Measurements from ENCODE around the gene ZNF154.
"Not testable (repeated sequence)": the region's sequence is repeated elsewhere in the genome, so short reads cannot be mapped to it uniquely, and the experiment has no call there.

Gene ZNF154

GRCh38 chr19:57708641-57709361, at the start of gene ZNF154:
ZNF154 (minus strand) TSS chr19:57709204; CDS start chr19:57708971, 233 bp downstream.
- DNase-seq (ENCODE audit: low spot score): peak; percentile 91

GRCh38 chr19:57757941-57758340, 48.9 kb upstream of the ZNF154 start:
- no peak for DNase-seq (ENCODE audit: low spot score)

- no peak for DNase-seq (ENCODE audit: low spot score)
Observed at GRCh38 chr19:57755031-57755430, 46.0 kb upstream of the ZNF154 start.

DNA sequence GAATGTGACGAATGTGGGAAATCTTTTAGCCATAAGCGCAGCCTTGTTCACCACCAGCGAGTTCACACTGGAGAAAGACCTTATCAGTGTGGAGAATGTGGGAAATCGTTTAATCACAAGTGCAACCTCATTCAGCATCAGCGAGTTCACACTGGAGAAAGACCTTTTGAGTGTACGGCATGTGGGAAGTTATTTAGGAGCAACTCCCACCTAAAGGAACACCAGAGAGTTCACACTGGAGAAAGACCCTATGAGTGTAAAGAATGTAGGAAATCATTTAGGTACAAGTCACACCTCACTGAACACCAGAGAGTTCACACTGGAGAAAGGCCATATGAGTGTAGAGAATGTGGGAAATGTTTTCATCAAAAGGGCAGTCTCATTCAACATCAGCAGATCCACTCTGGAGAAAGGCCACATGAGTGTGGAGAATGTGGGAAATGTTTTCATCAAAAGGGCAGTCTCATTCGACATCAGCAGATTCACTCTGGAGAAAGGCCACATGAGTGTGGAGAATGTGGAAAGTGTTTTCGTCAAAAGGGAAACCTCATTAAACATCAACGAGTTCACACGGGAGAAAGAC, 45.2 kb upstream of the ZNF154 start:
- DNase-seq (ENCODE audit: low spot score): no peak

DNA sequence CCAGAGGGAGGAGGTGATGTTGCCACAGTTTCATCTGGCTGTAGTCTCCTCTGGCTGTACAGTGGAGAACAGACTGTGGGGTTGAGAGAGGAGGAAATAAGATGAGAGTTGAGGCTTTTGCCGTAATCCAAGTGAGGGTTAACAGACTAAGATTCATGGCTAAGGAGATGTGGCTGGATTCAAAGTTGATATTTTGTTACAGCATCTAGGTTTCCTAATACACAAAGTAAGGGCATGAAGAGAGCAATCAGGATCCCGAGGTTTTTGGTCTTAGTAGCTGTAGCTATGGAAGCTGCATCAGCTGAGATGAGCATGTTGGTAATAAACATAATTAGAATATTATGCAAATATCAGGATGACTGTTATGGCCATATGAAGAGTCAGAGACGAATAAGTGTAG, 39.0 kb upstream of the ZNF154 start:
- no peak for DNase-seq (ENCODE audit: low spot score)

GRCh38 chr19:57747472-57747807, 38.4 kb upstream of the ZNF154 start:
- no peak for DNase-seq (ENCODE audit: low spot score)

- peak; percentile 93 for DNase-seq (ENCODE audit: low spot score)
Observed at GRCh38 chr19:57746580-57747471, 37.8 kb upstream of the ZNF154 start, which contains the start of gene ZNF776. ZNF776 (plus strand) TSS chr19:57746815; CDS start chr19:57747059, 244 bp downstream.

- not testable (repeated sequence) for DNase-seq (ENCODE audit: low spot score)
Observed at GRCh38 chr19:57738770-57739169, 29.8 kb upstream of the ZNF154 start.

DNA sequence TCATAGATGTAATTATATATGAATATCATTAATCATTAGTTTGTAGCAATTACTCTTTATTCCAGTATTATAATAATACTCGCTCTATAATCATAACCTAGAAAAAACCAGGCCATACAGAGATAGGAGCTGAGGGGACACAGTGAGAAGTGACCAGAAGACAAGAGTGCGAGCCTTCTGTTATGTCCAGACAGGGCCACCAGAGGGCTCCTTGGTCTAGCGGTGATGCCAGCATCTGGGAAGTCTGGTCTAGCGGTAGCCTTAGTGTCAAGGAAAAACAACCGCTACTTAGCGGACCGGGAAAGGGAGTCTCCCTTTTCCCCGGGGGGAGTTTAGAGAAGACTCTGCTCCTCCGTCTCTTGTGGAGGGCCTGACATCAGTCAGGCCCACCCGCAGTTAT, 29.3 kb upstream of the ZNF154 start:
- not testable (repeated sequence) for DNase-seq (ENCODE audit: low spot score)

GRCh38 chr19:57720878-57721277, 11.9 kb upstream of the ZNF154 start:
- no peak for DNase-seq (ENCODE audit: low spot score)

GRCh38 chr19:57719901-57720519, 11.0 kb upstream of the ZNF154 start:
- no peak for DNase-seq (ENCODE audit: low spot score)

- no peak for DNase-seq (ENCODE audit: low spot score)
Observed at GRCh38 chr19:57719424-57719823, 10.4 kb upstream of the ZNF154 start.

GRCh38 chr19:57712222-57712621, 3.2 kb upstream of the ZNF154 start:
- no peak for DNase-seq (ENCODE audit: low spot score)

DNA sequence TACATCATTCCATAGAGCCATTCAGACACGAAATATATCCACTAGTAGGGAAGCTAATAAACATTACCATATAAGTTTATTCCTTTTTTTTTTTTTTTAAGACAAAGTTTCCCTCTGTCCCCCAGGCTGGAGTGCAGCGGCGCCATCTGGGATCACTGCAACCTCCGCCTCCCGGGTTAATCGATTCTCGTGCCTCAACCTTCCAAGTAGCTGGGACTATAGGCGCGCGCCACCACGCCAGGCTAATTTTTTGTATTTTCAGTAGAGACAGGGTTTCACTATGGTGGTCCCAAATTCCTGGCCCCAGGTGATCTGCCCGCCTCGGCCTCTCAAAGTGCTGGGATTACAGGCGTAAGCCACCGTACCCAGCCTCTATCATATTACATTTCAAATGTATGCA, 612 bp upstream of the ZNF154 start:
- no peak for DNase-seq (ENCODE audit: low spot score)

DNA sequence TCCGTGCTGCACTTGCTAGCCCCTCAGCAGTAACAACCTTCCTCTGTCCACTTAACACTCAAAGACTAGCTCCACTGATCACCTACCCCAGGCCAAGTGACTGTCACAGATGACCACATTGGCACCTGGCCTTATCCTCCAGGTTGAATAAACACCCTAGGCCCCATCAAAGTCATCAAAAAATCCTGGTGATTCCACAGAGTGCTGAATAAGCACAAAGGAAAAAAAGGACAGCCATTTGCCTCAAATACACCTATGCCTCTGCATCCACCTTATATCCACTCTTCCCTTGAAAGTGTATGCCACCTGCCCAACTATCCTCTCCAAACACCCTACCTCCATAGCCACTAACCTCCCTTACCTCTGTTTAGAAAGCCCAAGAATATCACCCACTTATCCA, 2.7 kb downstream of the ZNF154 start:
- no peak for DNase-seq (ENCODE audit: low spot score)

DNA sequence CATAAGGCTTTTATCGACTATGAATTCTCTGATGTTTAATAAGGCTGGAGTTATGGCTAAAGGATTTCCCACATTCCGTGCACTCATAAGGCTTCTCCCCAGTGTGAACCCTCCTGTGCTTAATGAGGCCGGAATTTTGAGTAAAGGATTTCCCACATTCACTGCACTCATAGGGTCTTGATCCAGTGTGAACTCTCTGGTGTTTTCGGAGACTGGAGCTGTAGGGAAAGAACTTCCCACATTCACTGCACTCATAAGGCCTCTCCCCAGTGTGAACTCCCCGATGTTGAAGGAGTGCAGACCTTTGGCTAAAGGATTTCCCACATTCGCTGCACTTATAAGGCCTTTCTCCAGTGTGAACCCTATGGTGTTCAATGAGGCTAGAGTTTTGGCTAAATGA, 7.4 kb downstream of the ZNF154 start:
- no peak for DNase-seq (ENCODE audit: low spot score)

GRCh38 chr19:57689750-57690149, 19.3 kb downstream of the ZNF154 start:
- DNase-seq (ENCODE audit: low spot score): no peak

GRCh38 chr19:57688011-57688763, 20.8 kb downstream of the ZNF154 start:
- DNase-seq (ENCODE audit: low spot score): no peak

DNA sequence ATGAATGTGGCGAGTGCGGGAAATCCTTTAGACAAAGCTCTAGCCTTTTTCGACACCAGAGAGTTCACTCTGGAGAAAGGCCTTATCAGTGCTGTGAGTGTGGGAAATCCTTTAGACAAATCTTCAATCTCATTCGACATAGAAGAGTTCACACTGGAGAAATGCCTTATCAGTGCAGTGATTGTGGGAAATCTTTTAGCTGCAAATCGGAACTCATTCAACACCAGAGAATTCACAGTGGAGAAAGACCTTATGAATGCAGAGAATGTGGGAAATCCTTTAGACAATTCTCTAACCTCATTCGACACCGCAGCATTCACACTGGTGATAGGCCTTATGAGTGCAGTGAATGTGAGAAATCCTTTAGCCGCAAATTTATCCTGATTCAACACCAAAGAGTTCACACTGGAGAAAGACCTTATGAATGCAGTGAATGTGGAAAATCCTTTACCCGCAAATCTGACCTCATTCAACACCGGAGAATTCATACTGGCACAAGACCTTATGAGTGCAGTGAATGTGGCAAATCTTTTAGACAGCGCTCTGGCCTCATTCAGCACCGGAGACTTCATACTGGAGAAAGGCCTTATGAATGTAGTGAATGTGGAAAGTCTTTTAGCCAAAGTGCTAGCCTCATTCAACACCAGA, 21.5 kb downstream of the ZNF154 start:
- no peak for DNase-seq (ENCODE audit: low spot score)

DNA sequence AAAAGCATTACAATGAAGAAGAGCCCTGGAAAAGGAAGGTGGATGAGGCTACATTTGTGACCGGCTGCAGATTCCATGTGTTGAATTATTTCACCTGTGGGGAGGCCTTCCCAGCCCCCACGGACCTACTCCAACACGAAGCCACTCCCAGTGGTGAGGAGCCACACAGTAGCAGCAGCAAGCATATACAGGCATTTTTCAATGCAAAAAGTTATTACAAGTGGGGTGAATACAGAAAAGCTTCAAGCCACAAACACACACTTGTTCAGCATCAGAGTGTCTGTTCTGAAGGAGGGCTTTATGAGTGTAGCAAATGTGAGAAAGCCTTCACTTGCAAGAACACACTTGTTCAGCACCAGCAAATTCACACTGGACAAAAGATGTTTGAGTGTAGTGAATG, 22.3 kb downstream of the ZNF154 start:
- DNase-seq (ENCODE audit: low spot score): no peak

GRCh38 chr19:57682226-57682766, 26.7 kb downstream of the ZNF154 start:
- no peak for DNase-seq (ENCODE audit: low spot score)

Data from iPS-NIHi11 (cell line).